HG02885 (cell line): ENCODE measurements around the gene PTPN12.

ENCODE experiments used
- ATAC-seq: cut with Tn5 transposase; IDR thresholded peaks from one replicate; pipeline ENCODE4 v1.9.1; 2021; ENCODE audit warnings: mild to moderate bottlenecking; ENCODE audit not compliant: unreplicated experiment, poor library complexity

The PTPN12 gene

DNA sequence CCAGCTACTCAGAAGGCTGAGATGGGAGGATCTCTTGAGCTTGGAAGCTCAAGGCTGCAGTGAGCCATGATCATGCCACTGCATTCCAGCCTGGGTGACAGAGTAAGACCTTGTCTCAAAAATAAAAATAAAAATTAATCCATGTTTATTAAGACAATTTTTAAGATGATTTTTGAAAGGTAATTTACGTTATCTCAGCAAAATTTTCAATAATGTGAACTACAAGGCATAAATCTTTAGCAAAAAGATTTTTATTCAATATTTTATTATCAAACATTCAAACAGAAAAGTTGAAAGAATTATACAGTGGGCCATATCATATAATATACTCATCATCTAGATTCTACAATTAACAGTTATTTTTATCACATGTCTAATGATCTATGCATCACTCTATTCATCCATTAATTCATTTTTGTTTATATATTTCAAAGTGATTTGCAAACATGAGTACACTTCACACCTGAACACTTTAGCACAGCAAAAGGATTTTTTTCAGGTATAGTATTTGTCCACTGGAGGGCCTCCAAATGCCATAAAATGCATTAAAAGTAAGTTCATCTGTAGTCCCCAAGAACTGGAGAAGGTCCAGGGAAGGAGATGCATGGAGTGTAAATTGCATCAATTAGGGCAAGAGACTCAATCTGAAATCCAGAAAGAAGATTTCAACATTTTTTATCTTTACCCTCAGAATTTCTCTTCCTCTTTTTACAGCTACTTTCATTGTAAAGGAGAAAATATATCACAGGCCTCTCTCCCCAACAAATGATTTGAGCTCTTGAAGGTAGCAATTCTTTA, 120.5 kb downstream of the PTPN12 start:
- peak; percentile 63 for ATAC-seq

DNA sequence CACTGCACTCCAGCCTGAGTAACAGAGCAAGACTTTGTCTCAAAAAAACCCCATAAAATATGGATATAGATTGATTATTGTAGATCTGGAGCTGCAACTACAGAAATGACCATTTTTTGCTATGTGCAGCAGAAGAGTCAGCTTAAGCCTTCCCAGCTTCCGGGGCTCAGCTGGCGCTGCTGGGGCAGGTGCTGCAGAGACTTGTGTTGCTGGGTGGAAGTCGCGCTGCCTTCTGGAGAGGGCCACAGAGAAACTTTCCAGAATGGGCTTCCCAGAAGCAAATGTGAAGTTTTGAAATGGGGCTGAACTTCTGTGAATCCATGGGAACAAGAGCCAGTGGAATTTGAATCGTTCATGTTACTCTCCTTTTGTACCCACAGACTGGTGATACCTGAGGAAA, 121.8 kb downstream of the PTPN12 start:
- ATAC-seq, result no peak

DNA sequence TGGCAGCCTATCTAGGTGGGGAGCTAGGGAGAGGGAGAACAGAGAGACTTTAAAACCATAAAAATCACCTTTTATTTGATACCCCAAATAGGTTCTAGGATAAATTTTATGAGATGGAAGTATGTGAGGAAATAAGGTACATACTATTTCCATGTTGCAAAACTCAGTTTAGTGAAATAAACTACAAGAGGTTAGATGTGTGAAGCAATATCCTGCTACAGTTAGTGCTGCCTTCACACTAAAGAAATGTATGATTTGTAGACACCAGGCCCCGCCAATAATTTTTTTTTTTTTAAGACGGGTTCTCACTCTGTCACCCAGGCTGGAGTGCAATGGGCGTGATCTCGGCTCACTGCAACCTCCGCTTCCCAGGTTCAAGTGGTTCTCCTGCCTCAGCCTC, 124.7 kb downstream of the PTPN12 start:
- no peak for ATAC-seq

DNA sequence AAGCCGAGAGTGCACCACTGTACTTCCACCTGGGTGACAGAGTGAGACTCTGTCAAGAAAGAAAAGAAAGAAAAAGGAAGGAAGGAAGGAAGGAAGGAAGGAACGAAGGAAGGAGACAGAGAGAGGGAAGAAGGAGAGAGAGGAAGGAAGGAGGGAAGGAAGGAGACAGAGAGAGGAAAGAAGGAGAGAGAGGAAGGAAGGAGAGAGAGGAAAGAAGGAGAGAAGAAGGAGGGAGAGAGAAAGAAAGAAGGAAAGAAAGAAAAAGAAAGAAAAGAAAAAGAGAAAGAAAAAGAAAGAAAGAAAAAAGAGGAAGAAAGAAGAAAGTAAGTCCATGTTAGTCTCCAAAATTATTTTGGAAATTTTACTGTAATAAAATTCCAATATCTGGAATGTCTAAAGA, 125.8 kb downstream of the PTPN12 start:
- no peak for ATAC-seq

DNA sequence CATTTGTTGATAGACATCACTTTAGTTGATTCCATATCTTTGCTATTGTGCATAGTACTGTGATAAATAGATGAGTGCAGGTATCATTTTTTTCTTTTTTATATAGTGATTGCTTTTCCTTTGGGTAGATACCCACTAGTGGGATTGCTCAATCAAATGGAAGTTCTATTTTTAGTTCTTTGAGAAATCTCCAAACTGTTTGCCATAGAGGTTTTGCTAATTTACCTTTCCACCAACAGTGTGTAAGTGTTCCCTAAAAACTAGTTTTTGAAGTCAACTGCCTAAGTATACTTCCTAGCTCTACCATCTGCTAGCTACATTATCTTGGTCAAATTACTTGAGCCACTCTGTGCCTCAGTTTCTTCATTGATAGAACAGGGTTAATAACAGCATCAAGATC, 127.6 kb downstream of the PTPN12 start:
- no peak for ATAC-seq

DNA sequence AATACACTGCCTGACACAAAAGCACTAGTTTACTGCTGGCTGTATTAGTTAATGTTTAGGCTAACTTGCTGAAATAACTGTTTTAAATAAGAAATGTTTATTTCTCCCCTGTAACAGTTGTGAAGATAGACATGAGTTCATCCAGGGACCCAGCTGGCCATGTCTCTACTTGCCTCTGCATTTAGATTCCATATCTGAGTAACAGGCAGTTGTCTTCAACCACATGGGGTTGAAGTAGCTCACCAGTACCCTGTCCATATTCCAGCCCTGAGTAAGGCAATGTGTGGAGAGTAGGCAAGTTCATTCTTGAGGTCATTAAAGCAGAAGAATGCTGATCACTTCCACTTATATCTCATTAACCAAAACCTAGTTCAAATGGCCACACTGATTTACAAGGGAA, 128.1 kb downstream of the PTPN12 start:
- no peak for ATAC-seq

DNA sequence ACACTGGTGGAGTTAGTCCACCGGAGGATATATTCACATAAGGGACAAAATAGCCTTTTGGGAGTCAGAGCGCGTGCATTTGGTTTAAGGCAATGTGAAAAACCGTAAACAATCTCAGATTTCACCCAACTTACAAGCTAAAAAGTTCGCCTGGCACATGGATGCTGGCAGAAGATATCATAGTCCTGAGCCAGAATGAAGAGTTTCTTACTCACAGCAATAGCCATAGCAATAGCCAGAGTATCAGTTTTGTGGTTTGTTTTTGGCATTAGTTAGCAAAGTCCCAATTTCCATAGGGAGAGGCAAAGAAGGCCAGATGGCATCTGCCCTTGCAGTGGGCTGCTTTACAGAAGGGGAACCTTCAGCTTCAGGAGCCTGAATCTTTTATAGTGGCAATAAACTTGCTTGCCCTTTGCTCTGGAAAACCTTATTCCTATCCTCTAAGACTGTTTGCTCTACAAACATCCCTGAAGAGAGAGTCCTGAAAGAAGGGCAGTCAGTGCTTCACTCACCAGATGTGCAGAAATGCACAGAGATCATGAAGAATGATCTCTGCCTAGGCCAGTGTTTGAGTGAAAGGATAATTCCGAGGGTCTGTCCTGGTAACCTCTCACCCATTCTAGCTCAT, 130.5 kb downstream of the PTPN12 start:
- ATAC-seq, result no peak

DNA sequence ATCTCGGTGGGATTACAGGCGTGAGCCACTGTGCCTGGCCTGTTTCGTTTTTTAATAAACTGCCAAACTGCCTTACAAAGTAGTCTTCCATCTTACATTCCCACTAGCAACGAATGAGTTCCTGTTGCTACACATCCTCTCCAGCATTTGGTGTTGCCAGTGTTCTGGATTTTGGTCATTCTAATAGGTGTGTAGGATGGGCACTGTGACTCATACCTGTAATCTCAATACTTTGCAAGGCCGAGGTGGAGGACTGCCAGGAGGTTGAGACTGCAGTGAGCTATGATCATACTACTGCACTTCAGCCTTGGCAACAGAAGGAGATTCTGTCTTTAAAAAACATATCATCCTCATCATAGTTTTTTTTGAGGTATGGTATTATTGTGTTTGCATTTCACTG, 137.8 kb downstream of the PTPN12 start:
- peak; percentile 84 for ATAC-seq

DNA sequence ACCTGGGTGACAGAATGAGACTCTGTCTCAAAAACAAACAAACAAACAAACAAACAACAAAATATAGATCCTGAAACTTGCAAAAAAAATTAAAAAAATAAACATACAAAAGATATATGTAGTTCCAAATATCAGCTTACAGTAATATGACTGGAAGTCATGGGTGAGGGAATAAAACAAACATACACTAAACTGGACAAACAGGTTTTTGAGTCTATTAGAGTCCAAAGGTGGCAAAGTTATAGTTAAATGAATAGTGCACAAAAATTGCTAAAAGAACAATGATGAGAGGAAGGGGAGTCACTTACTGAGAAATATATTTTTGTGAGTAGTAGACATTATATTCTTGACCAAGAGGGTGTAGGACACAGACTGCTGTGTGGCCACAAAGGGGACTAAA, 142.5 kb downstream of the PTPN12 start:
- ATAC-seq, result no peak

DNA sequence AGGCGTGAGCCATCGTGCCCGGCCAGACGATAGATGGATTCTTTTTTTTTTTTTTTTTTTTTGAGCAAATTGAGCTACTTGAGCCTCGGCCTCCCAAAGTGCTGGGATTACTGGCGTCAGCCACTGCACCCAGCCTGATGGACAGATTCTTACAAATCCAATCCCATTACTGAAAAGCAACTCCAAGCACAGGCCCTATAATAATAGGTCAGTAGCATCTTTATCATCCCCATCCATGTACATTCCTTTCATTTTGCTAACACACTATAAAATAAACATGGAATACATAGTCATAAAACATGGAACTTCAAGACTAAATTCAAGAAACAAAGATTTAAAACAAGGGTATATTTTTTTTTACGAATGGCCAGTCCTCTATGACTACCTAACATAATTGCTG, 143.2 kb downstream of the PTPN12 start:
- ATAC-seq, result no peak

DNA sequence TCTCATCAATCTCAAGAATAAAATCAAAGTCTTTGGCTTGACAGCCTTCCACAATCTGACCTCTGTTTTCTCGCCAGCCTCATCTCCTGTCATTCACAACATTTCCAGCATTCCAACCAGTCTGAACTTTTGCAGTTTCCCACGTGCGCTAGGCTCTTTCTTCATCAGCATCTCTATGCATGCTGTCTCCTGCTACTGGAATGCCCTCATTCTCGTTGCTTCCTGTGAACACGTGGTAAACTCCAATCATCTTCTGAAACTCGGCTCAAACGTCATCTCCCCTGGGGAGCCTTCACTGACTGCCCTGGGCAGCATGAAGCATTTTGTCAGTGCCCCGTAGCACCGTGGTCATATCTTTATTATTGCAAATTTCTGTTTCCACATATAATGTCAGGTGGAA, 146.9 kb downstream of the PTPN12 start:
- ATAC-seq, result no peak

DNA sequence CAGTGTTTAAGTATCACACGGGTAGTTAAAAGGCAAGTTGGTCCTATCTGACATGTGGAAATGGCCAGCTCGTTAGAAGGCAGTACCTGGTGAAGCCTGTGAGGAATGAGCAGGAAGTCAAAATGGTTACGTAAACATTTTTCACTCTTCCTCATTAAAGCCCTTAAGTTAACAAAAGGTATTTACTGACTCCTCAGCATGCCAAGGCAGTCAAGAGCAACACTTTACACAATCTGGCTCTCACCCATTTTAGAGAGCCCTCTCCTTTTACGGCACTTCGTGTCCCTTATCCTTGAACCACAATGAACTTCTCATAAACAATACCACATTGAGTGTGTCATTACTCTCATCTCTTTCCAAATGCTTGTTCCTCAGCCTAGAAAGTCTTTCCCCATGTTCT, 148.1 kb downstream of the PTPN12 start:
- no peak for ATAC-seq

DNA sequence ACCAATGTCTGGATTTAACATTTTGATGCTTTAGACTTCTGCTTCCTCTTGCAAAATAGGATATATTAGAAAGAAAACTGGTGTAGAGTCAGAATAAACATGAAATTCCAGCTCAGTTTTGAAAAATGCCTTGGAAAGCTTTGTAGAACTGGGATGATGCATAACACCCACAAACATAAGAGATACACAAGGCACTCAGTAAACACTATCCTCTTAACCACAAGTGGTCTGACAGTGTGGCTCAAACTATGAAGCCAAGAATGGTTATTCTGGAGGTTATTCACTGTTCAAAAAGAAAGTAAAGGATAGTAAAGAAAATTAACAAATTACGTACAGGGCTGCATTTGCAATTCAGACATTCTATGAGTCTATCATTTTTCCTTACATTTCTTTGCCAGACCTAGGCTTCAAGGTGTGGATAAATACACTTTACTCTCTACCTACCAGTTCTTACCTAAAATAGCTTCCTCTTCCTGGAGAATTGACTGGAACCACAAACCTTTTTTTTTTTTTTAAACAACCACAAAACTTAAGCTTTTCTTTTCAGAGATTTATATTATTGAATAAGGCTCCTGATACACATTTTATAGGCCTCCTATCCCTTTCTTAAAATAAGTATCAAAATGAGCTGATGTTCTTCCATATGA, 150.1 kb downstream of the PTPN12 start:
- no peak for ATAC-seq

DNA sequence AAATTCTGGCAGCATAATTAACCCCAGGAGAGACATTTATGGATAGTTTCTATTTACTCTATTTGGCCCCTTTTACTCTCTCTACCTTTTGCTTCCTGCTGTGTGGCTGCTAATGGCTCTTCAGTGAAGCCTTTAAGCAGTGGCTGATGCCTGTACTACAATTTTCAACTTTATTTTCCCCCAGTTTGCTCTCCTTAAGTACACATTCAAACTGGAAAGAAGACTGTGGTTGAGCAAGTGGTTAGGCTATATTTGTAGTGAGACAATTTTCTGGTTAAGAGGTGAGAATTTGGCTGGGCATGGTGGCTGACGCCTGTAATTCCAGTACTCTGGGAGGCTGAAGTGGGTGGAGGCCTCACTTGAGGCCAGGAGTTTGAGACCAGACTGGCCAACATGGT, 150.7 kb downstream of the PTPN12 start:
- ATAC-seq, result peak; percentile 68
